Transverse colon (tissue), 4 donors: ENCODE data around the gene PTPRN. TPM values are rescaled to one million over a fixed set of nuclear protein-coding genes. Genes with fewer than 3 reads are reported as not detected.

ENCODE experiments used
- DNase-seq: peaks from one replicate; pipeline ENCODE4 v3.0.0-alpha.2; 2019
- H3K27ac ChIP-seq, 4 donors: fragments of 200-600 bp; sonication (generic); 2 replicates each; pipeline ENCODE4 v1.5.1; 2016 to 2018; ENCODE audit warnings: inconsistent platforms in 4 of 4
- H3K27me3 ChIP-seq: fragments of 200-600 bp; sonication (generic); 2 replicates; pipeline ENCODE4 v1.5.1; 2017; ENCODE audit warnings: inconsistent platforms
- H3K36me3 ChIP-seq, 4 donors: fragments of 200-600 bp; sonication (generic); 2 replicates each; pipeline ENCODE4 v1.5.1; 2017 to 2019; ENCODE audit warnings: inconsistent platforms in 4 of 4
- H3K4me1 ChIP-seq, 4 donors: fragments of 200-600 bp; sonication (generic); 2 replicates each; pipeline ENCODE4 v1.5.1; 2017 to 2020; ENCODE audit warnings: inconsistent platforms in 4 of 4
- H3K4me3 ChIP-seq, 4 donors: fragments of 200-600 bp; sonication (generic); 1 replicate in 1 of 4; 2 replicates in 3 of 4; pipeline versions ENCODE4 v1.5.1 to v1.6.1; 2017 to 2019; ENCODE audit warnings: inconsistent platforms in 4 of 4
- H3K9me3 ChIP-seq, 2 donors: fragments of 200-600 bp; sonication (generic); 2 replicates each; pipeline ENCODE4 v1.5.1; 2017 to 2019; ENCODE audit warnings: inconsistent platforms in 2 of 2
- EP300 ChIP-seq: sonication (generic); formaldehyde crosslinking; IDR thresholded peaks from one replicate; pipeline ENCODE4 v1.6.1; 2017; ENCODE audit warnings: antibody characterized with exemption, low read depth
- POLR2A ChIP-seq: fragments of 450-650 bp; IDR thresholded peaks from one replicate; pipeline ENCODE4 v1.6.1; 2016; ENCODE audit warnings: antibody characterized with exemption, mild to moderate bottlenecking, moderate library complexity
- POLR2AphosphoS5 ChIP-seq, 3 donors: sonication (generic); formaldehyde crosslinking; IDR thresholded peaks; one replicate each; pipeline ENCODE4 v1.6.1; 2016; ENCODE audit warnings: antibody characterized with exemption in 3 of 3
- WGBS, 2 donors: methylation state at CpG; one replicate each; pipeline ENCODE4 v1.1.5; 2018; ENCODE audit warnings: low coverage in 1 of 2; 5-methylcytosine and 5-hydroxymethylcytosine counted together
- in situ Hi-C, 4 donors: fragments of 200-750 bp; cut with MboI; loops; one replicate each; pipeline versions ENCODE4 v1.15.0 to v1.15.1; 2017; ENCODE audit warnings: low sequenced_read_pairs in 3 of 4, low pct_ligation_motif_present in 1 of 4, low pct_unique_long_range_greater_than_20kb in 1 of 4
- intact Hi-C: fragments of 100-400 bp; cut with DNase I; formaldehyde crosslinking; loops from one replicate; pipeline ENCODE4 v1.15.1; 2023; ENCODE audit warnings: low total_unique reads
- total RNA-seq, 4 donors: library from RNA; depleted of rRNA; stranded (reverse); fragments of >200 nt; gene quantifications; one replicate each; pipeline ENCODE4 v1.1.0, GENCODE V29; 2016
- TF ChIP-seq, protein P1 (sequence below), 5 experiments: fragments of 200-600 bp in 3 of 5; fragments of 450-650 bp in 2 of 5; sonication (generic) in 3 of 5; IDR thresholded peaks; 1 replicate in 2 of 5; 2 replicates in 3 of 5; pipeline ENCODE4 v1.5.1; 2016 to 2017; ENCODE audit warnings: antibody characterized with exemption in 5 of 5, inconsistent platforms in 3 of 5, mild to moderate bottlenecking in 2 of 5, moderate library complexity in 1 of 5

Gene PTPRN
- total RNA-seq, 4 donors from 2014 or later = 0.60 to 2.6 (median 2.1) TPM

DNA sequence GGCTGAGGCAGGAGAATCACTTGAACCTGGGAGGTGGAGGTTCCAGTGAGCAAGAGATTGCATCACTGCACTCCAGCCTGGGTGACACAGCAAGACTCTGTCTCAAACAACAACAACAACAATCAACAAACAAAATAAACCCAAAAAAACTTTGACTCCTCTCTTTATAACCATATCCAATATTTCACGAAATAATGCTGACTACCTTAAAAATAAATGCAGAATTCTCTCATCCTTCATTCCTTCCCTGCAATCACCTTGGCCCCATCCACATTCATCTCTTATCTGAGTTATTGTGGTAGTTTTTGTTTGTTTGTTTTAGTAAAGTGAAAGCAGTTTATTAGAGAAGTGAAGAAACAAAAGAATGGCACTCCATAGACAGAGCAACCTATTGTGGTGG, 3.2 kb downstream of the PTPRN start:
- TF ChIP-seq EP300 = no peak
- TF ChIP-seq POLR2A = no peak
- no peak for TF ChIP-seq POLR2AphosphoS5 (IDR thresholded peaks at IDR 0.05)
- TF ChIP-seq, protein P1, sequence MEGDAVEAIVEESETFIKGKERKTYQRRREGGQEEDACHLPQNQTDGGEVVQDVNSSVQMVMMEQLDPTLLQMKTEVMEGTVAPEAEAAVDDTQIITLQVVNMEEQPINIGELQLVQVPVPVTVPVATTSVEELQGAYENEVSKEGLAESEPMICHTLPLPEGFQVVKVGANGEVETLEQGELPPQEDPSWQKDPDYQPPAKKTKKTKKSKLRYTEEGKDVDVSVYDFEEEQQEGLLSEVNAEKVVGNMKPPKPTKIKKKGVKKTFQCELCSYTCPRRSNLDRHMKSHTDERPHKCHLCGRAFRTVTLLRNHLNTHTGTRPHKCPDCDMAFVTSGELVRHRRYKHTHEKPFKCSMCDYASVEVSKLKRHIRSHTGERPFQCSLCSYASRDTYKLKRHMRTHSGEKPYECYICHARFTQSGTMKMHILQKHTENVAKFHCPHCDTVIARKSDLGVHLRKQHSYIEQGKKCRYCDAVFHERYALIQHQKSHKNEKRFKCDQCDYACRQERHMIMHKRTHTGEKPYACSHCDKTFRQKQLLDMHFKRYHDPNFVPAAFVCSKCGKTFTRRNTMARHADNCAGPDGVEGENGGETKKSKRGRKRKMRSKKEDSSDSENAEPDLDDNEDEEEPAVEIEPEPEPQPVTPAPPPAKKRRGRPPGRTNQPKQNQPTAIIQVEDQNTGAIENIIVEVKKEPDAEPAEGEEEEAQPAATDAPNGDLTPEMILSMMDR (IDR thresholded peaks at IDR 0.05) = no peak
- no peaks in the 10 kb centered on the region for H3K9me3 ChIP-seq
- intact Hi-C loops = no loop called here
- in situ Hi-C loops = loop anchor here in 3 of 4 donors (10.0 to 25.0 kb wide), 2 partner anchors 151 to 269 kb away; partner anchors contain the start of gene CFAP65 (in 2 of the 3)
- H3K4me1 ChIP-seq = peaks cover 0 to 6% (median 0%) of the 10 kb centered on the region in 4 donors
- peaks cover 78% of the 10 kb centered on the region for H3K27me3 ChIP-seq
- 76 to 82% methylated on average over 1 of the region's 1 CpG for WGBS, 2 donors
- no peak overlapping the region for H3K27ac ChIP-seq
- no peak overlapping the region for H3K4me3 ChIP-seq
- no peak for DNase-seq
- no peaks in the 10 kb centered on the region for H3K36me3 ChIP-seq

DNA sequence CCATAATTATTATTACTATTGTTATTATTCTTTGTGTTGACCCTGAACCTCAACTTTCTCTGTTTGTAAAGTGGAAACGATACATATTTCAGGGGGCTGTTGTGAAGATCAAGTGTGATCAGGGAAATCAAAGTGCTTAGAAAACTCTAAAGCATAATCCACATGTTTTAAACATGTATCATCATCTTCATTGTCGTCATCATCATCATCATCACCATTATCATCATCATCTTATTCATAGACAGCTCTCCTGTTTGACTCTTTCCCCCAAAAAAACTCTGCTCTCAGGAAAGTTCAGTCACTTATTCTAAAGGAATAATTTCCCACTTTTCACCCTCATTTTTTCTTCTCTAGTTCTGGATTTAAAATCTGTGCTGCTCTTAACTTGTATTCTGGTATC, 5.0 kb downstream of the PTPRN start:
- Histone ChIP-seq H3K9me3 (no peaks in the 10 kb centered on the region), H3K27ac (no peak overlapping the region), H3K27me3 (peaks cover 75% of the 10 kb centered on the region), H3K4me1 (peaks cover 0 to 6% (median 0%) of the 10 kb centered on the region in 4 donors), H3K4me3 (no peak overlapping the region), H3K36me3 (no peaks in the 10 kb centered on the region)
- 59 to 75% methylated on average over 2 of the region's 2 CpGs for WGBS, 2 donors
- TF ChIP-seq POLR2A = no peak
- in situ Hi-C loops (loop anchor here in 3 of 4 donors (10.0 to 25.0 kb wide), 2 partner anchors 149 to 267 kb away; partner anchors contain the start of gene CFAP65 (in 2 of the 3)), intact Hi-C loops (loop anchor here (5.0 kb wide), 1 partner anchor 247 kb away; no protein-coding TSS in a partner anchor)
- DNase-seq = no peak

GRCh38 chr2:219302412-219302968, 6.7 kb downstream of the PTPRN start:
- TF ChIP-seq POLR2A (no peak), POLR2AphosphoS5 (IDR thresholded peaks at IDR 0.05) (no peak), EP300 (no peak)
- TF ChIP-seq, protein P1 (IDR thresholded peaks at IDR 0.05) = no peak
- no peak overlapping the region for H3K27ac ChIP-seq
- in situ Hi-C loops (loop anchor here in 3 of 4 donors (10.0 to 25.0 kb wide), 2 partner anchors 148 to 265 kb away; partner anchors contain the start of gene CFAP65 (in 2 of the 3)), intact Hi-C loops (loop anchor here (5.0 kb wide), 1 partner anchor 245 kb away; no protein-coding TSS in a partner anchor)
- H3K36me3 ChIP-seq = no peaks in the 10 kb centered on the region
- peaks cover 0 to 5% (median 3%) of the 10 kb centered on the region in 4 donors for H3K4me1 ChIP-seq
- no peak for DNase-seq
- peaks cover 61% of the 10 kb centered on the region for H3K27me3 ChIP-seq
- 55 to 65% methylated on average over 5 to 11 of the region's 11 CpGs for whole genome bisulfite sequencing, 2 donors
- H3K9me3 ChIP-seq = no peaks in the 10 kb centered on the region
- no peak overlapping the region for H3K4me3 ChIP-seq

- Histone ChIP-seq H3K9me3 (no peaks in the 10 kb centered on the region), H3K4me3 (no peak overlapping the region), H3K27me3 (peaks cover 43% of the 10 kb centered on the region), H3K27ac (no peak overlapping the region), H3K36me3 (no peaks in the 10 kb centered on the region), H3K4me1 (peaks cover 3 to 9% (median 4%) of the 10 kb centered on the region in 4 donors)
- DNase-seq = no peak
- in situ Hi-C loops (loop anchor here in 3 of 4 donors (10.0 to 25.0 kb wide), 2 partner anchors 145 to 263 kb away; partner anchors contain the start of gene CFAP65 (in 2 of the 3)), intact Hi-C loops (loop anchor here (5.0 kb wide), 1 partner anchor 243 kb away; no protein-coding TSS in a partner anchor)
- 67% methylated on average over 5 of the region's 5 CpGs; no CpG with 5 or more reads in 1 of the 2 donors for WGBS, 2 donors
- TF ChIP-seq EP300 = no peak
- TF ChIP-seq POLR2AphosphoS5 (IDR thresholded peaks at IDR 0.05) = no peak
- no peak for TF ChIP-seq POLR2A
- TF ChIP-seq, protein P1 (IDR thresholded peaks at IDR 0.05) = no peak
Measured at GRCh38 chr2:219300022-219300421, 9.2 kb downstream of the PTPRN start.
